ENCODE results near the gene ACSL6.

GRCh38 chr5:132057498-132058255, 46.2 kb upstream of the ACSL6 start:
- TF ChIP-seq CTCF (IDR thresholded peaks at IDR 0.05) (no peak), POLR2A (IDR thresholded peaks at IDR 0.05) (no peak)

Measured in uterus (tissue), 2 donors.